ENCODE data around the gene GLIS1.

GRCh38 chr1:53652441-53653199, 86.3 kb downstream of the GLIS1 start:
- TF ChIP-seq CTCF (IDR thresholded peaks at IDR 0.05; ENCODE audit: extremely low read depth in 1 of 2, insufficient read depth in 1 of 2, low read depth in 1 of 2, low read length in 2 of 2) (no peak), MAX (IDR thresholded peaks at IDR 0.05; ENCODE audit: insufficient read depth, insufficient read length) (no peak), POLR2A (IDR thresholded peaks at IDR 0.05; ENCODE audit: low read depth, low read length) (no peak), EZH2 (IDR thresholded peaks at IDR 0.05; ENCODE audit: borderline replicate concordance, low read depth, low read length, severe bottlenecking) (no peak), FOS (IDR thresholded peaks at IDR 0.05; ENCODE audit: borderline replicate concordance, insufficient read depth, low read length) (no peak), JUN (IDR thresholded peaks at IDR 0.05; ENCODE audit: borderline replicate concordance, insufficient read depth, insufficient read length, low read depth) (no peak)
